Upper lobe of left lung (tissue), 4 donors: ENCODE data around the gene KLF16.

ENCODE experiments used
- EP300 ChIP-seq, 4 donors: sonication (generic); formaldehyde crosslinking; IDR thresholded peaks; one replicate each; pipeline ENCODE4 v1.5.1; 2017; ENCODE audit warnings: antibody characterized with exemption in 4 of 4, control low read depth in 2 of 4
- POLR2A ChIP-seq, 4 donors: fragments of 450-650 bp; IDR thresholded peaks; one replicate each; pipeline ENCODE4 v1.5.1; 2016 to 2017; ENCODE audit warnings: antibody characterized with exemption in 4 of 4, mild to moderate bottlenecking in 2 of 4
- POLR2AphosphoS5 ChIP-seq, 2 donors: sonication (generic); formaldehyde crosslinking; IDR thresholded peaks; one replicate each; pipeline ENCODE4 v1.5.1; 2017; ENCODE audit warnings: antibody characterized with exemption in 2 of 2
- TF ChIP-seq, protein P1 (sequence below), 6 experiments: fragments of 450-650 bp in 4 of 6; fragments of 200-600 bp in 2 of 6; sonication (generic) in 2 of 6; IDR thresholded peaks; one replicate each; pipeline ENCODE4 v1.5.1; 2016 to 2019; ENCODE audit warnings: antibody characterized with exemption in 6 of 6

GRCh38 chr19:1871140-1871597, 7.8 kb upstream of the KLF16 start:
- TF ChIP-seq POLR2A (IDR thresholded peaks at IDR 0.05) (no peak), POLR2AphosphoS5 (IDR thresholded peaks at IDR 0.05) (no peak), EP300 (IDR thresholded peaks at IDR 0.05) (no peak)
- TF ChIP-seq, protein P1, sequence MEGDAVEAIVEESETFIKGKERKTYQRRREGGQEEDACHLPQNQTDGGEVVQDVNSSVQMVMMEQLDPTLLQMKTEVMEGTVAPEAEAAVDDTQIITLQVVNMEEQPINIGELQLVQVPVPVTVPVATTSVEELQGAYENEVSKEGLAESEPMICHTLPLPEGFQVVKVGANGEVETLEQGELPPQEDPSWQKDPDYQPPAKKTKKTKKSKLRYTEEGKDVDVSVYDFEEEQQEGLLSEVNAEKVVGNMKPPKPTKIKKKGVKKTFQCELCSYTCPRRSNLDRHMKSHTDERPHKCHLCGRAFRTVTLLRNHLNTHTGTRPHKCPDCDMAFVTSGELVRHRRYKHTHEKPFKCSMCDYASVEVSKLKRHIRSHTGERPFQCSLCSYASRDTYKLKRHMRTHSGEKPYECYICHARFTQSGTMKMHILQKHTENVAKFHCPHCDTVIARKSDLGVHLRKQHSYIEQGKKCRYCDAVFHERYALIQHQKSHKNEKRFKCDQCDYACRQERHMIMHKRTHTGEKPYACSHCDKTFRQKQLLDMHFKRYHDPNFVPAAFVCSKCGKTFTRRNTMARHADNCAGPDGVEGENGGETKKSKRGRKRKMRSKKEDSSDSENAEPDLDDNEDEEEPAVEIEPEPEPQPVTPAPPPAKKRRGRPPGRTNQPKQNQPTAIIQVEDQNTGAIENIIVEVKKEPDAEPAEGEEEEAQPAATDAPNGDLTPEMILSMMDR (IDR thresholded peaks at IDR 0.05) = no peak
